DOHH2 (cell line): ENCODE data around the gene TMTC2.

Source experiments
- CTCF ChIP-seq: fragments of 200-600 bp; sonication (generic); IDR thresholded peaks from one replicate; pipeline ENCODE4 v1.5.1; 2014; ENCODE audit warnings: antibody characterized with exemption, mild to moderate bottlenecking, low read depth, low read length; ENCODE audit not compliant: poor library complexity, severe bottlenecking
- EZH2phosphoT487 ChIP-seq: fragments of 200-600 bp; sonication (generic); IDR thresholded peaks from 2 replicates; pipeline ENCODE4 v1.6.1; 2017; ENCODE audit warnings: borderline replicate concordance, mild to moderate bottlenecking, antibody characterized with exemption, low read length, moderate library complexity, mixed read lengths

GRCh38 chr12:82855872-82856271 is 169.2 kb downstream of the TMTC2 start:
- TF ChIP-seq CTCF (no peak), EZH2phosphoT487 (no peak)
